Cardiac fibroblast (primary cell): ENCODE data around the gene DNAAF5.

Experiments
- DNase-seq, 2 donors: peaks; one replicate each; pipeline versions ENCODE4 v3.0.0 to v3.0.0-alpha.2; 2010; ENCODE audit warnings: low read depth in 2 of 2
- H3K4me3 ChIP-seq, 2 donors: replicated peaks in 1 of 2; 1 replicate in 1 of 2; 2 replicates in 1 of 2; pipeline ENCODE4 v1.5.1; 2011; ENCODE audit warnings: low read depth in 2 of 2, low read length in 2 of 2, mild to moderate bottlenecking in 2 of 2, moderate library complexity in 1 of 2
- TF ChIP-seq, protein P1 (sequence below): IDR thresholded peaks from one replicate; pipeline ENCODE4 v1.5.1; 2011; ENCODE audit warnings: low read depth, mild to moderate bottlenecking, low read length, inconsistent platforms

Gene DNAAF5

GRCh38 chr7:772392-772791 lies 45.9 kb downstream of the DNAAF5 start:
- TF ChIP-seq, protein P1, sequence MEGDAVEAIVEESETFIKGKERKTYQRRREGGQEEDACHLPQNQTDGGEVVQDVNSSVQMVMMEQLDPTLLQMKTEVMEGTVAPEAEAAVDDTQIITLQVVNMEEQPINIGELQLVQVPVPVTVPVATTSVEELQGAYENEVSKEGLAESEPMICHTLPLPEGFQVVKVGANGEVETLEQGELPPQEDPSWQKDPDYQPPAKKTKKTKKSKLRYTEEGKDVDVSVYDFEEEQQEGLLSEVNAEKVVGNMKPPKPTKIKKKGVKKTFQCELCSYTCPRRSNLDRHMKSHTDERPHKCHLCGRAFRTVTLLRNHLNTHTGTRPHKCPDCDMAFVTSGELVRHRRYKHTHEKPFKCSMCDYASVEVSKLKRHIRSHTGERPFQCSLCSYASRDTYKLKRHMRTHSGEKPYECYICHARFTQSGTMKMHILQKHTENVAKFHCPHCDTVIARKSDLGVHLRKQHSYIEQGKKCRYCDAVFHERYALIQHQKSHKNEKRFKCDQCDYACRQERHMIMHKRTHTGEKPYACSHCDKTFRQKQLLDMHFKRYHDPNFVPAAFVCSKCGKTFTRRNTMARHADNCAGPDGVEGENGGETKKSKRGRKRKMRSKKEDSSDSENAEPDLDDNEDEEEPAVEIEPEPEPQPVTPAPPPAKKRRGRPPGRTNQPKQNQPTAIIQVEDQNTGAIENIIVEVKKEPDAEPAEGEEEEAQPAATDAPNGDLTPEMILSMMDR: no peak
- no peak overlapping the region for H3K4me3 ChIP-seq
- no peak for DNase-seq

- no peak overlapping the region for H3K4me3 ChIP-seq
- no peak for DNase-seq
- TF ChIP-seq, protein P1: no peak
These were observed 46.5 kb downstream of the DNAAF5 start for GRCh38 chr7:772861-773621.

- TF ChIP-seq, protein P1: no peak
- no peak for DNase-seq
- no peak overlapping the region for H3K4me3 ChIP-seq
These were observed 47.1 kb downstream of the DNAAF5 start for GRCh38 chr7:773622-773915.

- peak; percentile 47 to 49 for DNase-seq
- TF ChIP-seq, protein P1: peak; percentile 69
- H3K4me3 ChIP-seq: no peak overlapping the region
These were observed 47.9 kb downstream of the DNAAF5 start for GRCh38 chr7:774161-775109.

DNA sequence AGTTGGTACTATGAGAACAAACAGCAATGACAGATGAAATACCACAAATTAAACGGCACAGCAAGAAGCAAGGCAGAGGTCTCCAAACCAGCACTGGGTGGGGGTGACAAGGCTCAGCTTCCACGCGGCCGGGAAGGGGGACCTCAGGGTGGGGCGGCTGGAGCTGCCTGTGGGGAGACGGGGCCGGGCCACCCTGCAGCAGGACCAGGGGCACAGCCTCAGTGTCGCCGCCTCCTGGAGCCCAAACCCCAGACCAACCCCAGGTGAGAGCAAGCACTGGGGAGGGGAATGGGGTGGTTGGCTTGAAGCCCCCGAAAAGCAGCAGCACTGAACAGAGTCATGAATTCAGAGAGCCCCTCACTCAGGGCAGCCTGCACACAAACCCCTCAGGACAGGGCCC lies 49.9 kb downstream of the DNAAF5 start:
- H3K4me3 ChIP-seq: no peak overlapping the region
- TF ChIP-seq, protein P1: no peak

GRCh38 chr7:776992-777727 lies 50.7 kb downstream of the DNAAF5 start:
- TF ChIP-seq, protein P1: no peak
- no peak overlapping the region for H3K4me3 ChIP-seq
- no peak for DNase-seq

More for the DNA sequence above, 49.9 kb downstream of the DNAAF5 start:
- no peak for DNase-seq
